ENCODE data around the gene NFIX. TPM values are rescaled to one million over a fixed set of nuclear protein-coding genes. Genes with fewer than 3 reads are reported as not detected.
A peak's percentile ranks its signal among the peaks of the same experiment; 100 is the strongest.

The NFIX gene
- total RNA-seq, 4 donors from 2014 or later = 25.4 to 53.1 (median 29.3) TPM

GRCh38 chr19:13035820-13036365 is 40.6 kb downstream of the NFIX start:
- no peak for DNase-seq
- no peaks in the 10 kb centered on the region for H3K27me3 ChIP-seq
- in situ Hi-C loops (cut with MboI; ENCODE audit: low pct_ligation_motif_present in 1 of 4, low pct_unique_long_range_greater_than_20kb in 1 of 4, low sequenced_read_pairs in 3 of 4) = loop anchor here in 2 of 4 donors (10.0 kb wide), 1 partner anchor 51 kb away; no protein-coding TSS in a partner anchor
- H3K9me3 ChIP-seq = no peaks in the 10 kb centered on the region
- H3K4me3 ChIP-seq = no peak overlapping the region
- 77 to 85% methylated on average over 2 to 11 of the region's 13 CpGs for WGBS, 2 donors (ENCODE audit: low coverage in 1 of 2)
- peaks cover 66 to 99% (median 86%) of the 10 kb centered on the region in 4 donors for H3K4me1 ChIP-seq
- TF ChIP-seq POLR2AphosphoS5 (IDR thresholded peaks at IDR 0.05) (no peak), POLR2A (IDR thresholded peaks at IDR 0.05) (no peak), EP300 (IDR thresholded peaks at IDR 0.05; ENCODE audit: low read depth) (no peak)
- TF ChIP-seq, protein P1, sequence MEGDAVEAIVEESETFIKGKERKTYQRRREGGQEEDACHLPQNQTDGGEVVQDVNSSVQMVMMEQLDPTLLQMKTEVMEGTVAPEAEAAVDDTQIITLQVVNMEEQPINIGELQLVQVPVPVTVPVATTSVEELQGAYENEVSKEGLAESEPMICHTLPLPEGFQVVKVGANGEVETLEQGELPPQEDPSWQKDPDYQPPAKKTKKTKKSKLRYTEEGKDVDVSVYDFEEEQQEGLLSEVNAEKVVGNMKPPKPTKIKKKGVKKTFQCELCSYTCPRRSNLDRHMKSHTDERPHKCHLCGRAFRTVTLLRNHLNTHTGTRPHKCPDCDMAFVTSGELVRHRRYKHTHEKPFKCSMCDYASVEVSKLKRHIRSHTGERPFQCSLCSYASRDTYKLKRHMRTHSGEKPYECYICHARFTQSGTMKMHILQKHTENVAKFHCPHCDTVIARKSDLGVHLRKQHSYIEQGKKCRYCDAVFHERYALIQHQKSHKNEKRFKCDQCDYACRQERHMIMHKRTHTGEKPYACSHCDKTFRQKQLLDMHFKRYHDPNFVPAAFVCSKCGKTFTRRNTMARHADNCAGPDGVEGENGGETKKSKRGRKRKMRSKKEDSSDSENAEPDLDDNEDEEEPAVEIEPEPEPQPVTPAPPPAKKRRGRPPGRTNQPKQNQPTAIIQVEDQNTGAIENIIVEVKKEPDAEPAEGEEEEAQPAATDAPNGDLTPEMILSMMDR (IDR thresholded peaks at IDR 0.05) = no peak
- H3K27ac ChIP-seq = peak overlapping the region; percentile 78 to 87 (median 80)
- no peaks in the 10 kb centered on the region for H3K36me3 ChIP-seq
- intact Hi-C loops (cut with DNase I; ENCODE audit: low total_unique reads) = no loop called here

DNA sequence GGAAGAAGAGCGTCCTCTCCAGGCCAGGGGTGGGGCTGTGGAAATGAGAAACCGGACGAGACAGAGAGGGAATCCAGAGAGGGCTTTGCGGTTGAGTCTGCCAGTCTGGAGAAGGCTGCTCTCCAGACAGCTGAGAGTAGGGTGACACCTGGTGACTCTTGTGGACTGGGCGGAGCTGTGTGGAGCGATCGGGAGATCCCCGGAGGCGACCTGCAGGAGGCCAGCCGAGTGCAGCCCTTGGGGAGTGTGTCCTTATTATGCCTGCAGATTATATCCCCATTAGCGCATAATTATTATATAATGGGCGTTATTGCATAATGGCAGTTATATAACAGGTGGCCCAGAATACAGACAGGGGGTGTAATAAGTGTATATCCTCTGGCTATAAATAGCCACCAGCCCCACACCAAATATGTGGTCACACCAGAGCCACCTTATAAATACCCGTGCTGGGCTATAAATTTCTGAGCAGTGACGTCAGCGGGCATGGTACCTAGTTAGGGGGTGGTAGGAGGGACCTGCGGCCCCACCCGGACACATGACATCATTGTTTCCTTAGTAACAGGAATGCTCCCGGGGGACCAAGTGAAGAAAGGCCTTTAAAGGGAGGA is 41.2 kb downstream of the NFIX start:
- peak overlapping the region; percentile 78 to 87 (median 80) for H3K27ac ChIP-seq
- H3K4me1 ChIP-seq = peaks cover 61 to 99% (median 81%) of the 10 kb centered on the region in 4 donors
- DNase-seq = peak; percentile 81

DNA sequence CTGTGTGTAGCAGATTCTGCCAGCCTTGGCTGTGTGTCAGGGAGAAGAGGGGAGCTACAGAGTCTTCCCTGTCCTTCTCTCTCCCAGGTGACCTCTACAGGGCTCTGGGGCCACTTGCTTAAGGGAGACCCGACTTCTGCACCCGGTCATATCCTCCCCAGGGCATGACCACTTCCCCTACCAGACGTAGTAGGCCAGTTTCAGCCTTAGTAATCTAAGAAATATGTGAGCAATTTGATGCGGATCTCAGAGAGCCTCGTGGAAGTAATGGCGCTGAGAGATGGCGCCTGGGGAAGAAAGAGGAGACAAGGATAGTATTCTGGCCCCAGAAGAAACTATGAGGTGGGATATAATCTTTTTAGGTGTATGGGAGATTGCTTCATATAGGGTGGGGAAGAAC is 41.9 kb downstream of the NFIX start:
- Histone ChIP-seq H3K4me3 (no peak overlapping the region), H3K4me1 (peaks cover 54 to 93% (median 74%) of the 10 kb centered on the region in 4 donors), H3K9me3 (no peaks in the 10 kb centered on the region), H3K27ac (peak overlapping the region; percentile 78 to 87 (median 80)), H3K27me3 (no peaks in the 10 kb centered on the region), H3K36me3 (no peaks in the 10 kb centered on the region)
- TF ChIP-seq POLR2AphosphoS5 (IDR thresholded peaks at IDR 0.05) (peak in 1 of 3 donors; percentile 16), POLR2A (IDR thresholded peaks at IDR 0.05) (no peak)
- WGBS, 2 donors (ENCODE audit: low coverage in 1 of 2) = 36 to 53% methylated on average over 7 of the region's 7 CpGs
- in situ Hi-C loops (cut with MboI; ENCODE audit: low pct_ligation_motif_present in 1 of 4, low pct_unique_long_range_greater_than_20kb in 1 of 4, low sequenced_read_pairs in 3 of 4) = loop anchor here in 2 of 4 donors (10.0 kb wide), 1 partner anchor 52 kb away; no protein-coding TSS in a partner anchor
- DNase-seq = no peak
- intact Hi-C loops (cut with DNase I; ENCODE audit: low total_unique reads) = no loop called here

More for the DNA sequence above, 41.2 kb downstream of the NFIX start:
- Histone ChIP-seq H3K4me3 (no peak overlapping the region), H3K36me3 (no peaks in the 10 kb centered on the region), H3K27me3 (no peaks in the 10 kb centered on the region), H3K9me3 (no peaks in the 10 kb centered on the region)
- in situ Hi-C loops (cut with MboI; ENCODE audit: low pct_ligation_motif_present in 1 of 4, low pct_unique_long_range_greater_than_20kb in 1 of 4, low sequenced_read_pairs in 3 of 4) (loop anchor here in 2 of 4 donors (10.0 kb wide), 1 partner anchor 52 kb away; no protein-coding TSS in a partner anchor), intact Hi-C loops (cut with DNase I; ENCODE audit: low total_unique reads) (no loop called here)
- 9 to 39% methylated on average over 4 to 18 of the region's 18 CpGs for WGBS, 2 donors (ENCODE audit: low coverage in 1 of 2)
- TF ChIP-seq, protein P1 (IDR thresholded peaks at IDR 0.05) = peak; percentile 19 to 59 (median 37)
- TF ChIP-seq POLR2AphosphoS5 (IDR thresholded peaks at IDR 0.05) (peak in 2 of 3 donors; percentile 34 to 41), POLR2A (IDR thresholded peaks at IDR 0.05) (no peak), EP300 (IDR thresholded peaks at IDR 0.05; ENCODE audit: low read depth) (no peak)

- peak overlapping the region; percentile 78 to 87 (median 80) for H3K27ac ChIP-seq
- no peaks in the 10 kb centered on the region for H3K36me3 ChIP-seq
- in situ Hi-C loops (cut with MboI; ENCODE audit: low pct_ligation_motif_present in 1 of 4, low pct_unique_long_range_greater_than_20kb in 1 of 4, low sequenced_read_pairs in 3 of 4) = loop anchor here in 2 of 4 donors (10.0 kb wide), 1 partner anchor 53 kb away; no protein-coding TSS in a partner anchor
- H3K4me1 ChIP-seq = peaks cover 49 to 87% (median 69%) of the 10 kb centered on the region in 4 donors
- no peaks in the 10 kb centered on the region for H3K9me3 ChIP-seq
- no peak overlapping the region for H3K4me3 ChIP-seq
- no peaks in the 10 kb centered on the region for H3K27me3 ChIP-seq
- no peak for TF ChIP-seq POLR2A (IDR thresholded peaks at IDR 0.05)
- TF ChIP-seq, protein P1 (IDR thresholded peaks at IDR 0.05) = no peak
- TF ChIP-seq POLR2AphosphoS5 (IDR thresholded peaks at IDR 0.05) = no peak
- DNase-seq = no peak
- intact Hi-C loops (cut with DNase I; ENCODE audit: low total_unique reads) = no loop called here
- 67 to 85% methylated on average over 5 to 7 of the region's 7 CpGs for WGBS, 2 donors (ENCODE audit: low coverage in 1 of 2)
These were observed 42.5 kb downstream of the NFIX start for GRCh38 chr19:13037731-13038130.
